ENCODE data around the gene MOGAT1.
"Not testable (repeated sequence)": the region's sequence is repeated elsewhere in the genome, so short reads cannot be mapped to it uniquely, and the experiment has no call there.

- TF ChIP-seq, protein P1, sequence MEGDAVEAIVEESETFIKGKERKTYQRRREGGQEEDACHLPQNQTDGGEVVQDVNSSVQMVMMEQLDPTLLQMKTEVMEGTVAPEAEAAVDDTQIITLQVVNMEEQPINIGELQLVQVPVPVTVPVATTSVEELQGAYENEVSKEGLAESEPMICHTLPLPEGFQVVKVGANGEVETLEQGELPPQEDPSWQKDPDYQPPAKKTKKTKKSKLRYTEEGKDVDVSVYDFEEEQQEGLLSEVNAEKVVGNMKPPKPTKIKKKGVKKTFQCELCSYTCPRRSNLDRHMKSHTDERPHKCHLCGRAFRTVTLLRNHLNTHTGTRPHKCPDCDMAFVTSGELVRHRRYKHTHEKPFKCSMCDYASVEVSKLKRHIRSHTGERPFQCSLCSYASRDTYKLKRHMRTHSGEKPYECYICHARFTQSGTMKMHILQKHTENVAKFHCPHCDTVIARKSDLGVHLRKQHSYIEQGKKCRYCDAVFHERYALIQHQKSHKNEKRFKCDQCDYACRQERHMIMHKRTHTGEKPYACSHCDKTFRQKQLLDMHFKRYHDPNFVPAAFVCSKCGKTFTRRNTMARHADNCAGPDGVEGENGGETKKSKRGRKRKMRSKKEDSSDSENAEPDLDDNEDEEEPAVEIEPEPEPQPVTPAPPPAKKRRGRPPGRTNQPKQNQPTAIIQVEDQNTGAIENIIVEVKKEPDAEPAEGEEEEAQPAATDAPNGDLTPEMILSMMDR (conservative IDR thresholded peaks at IDR 0.05; ENCODE audit: low read depth, low read length), result not testable (repeated sequence)
- TF ChIP-seq EZH2 (IDR thresholded peaks at IDR 0.05; ENCODE audit: low read length, unreplicated experiment); EZH2phosphoT487 (IDR thresholded peaks at IDR 0.05; ENCODE audit: borderline replicate concordance, low read length): not testable (repeated sequence)
These were observed 48.3 kb downstream of the MOGAT1 start for GRCh38 chr2:222719787-222720186.
